K562 (cell line): Measurements from ENCODE around the gene APOL3. TPM values are rescaled to one million over a fixed set of nuclear protein-coding genes. Genes with fewer than 3 reads are reported as not detected.

ENCODE experiments used
- ATAC-seq: fragments of 200-7000 bp; cut with Tn5 transposase; 3 replicates; pipeline ENCODE4 v1.9.1; 2020; ENCODE audit warnings: moderate library complexity
- BruUV-seq: library from RNA; stranded (reverse); fragments of 400-500 nt; replicated peaks from 2 replicates; lab custom pipeline; 2021; lab: Mats Ljungman, UMichigan
- CTCF ChIA-PET: fragments of 300-600 bp; formaldehyde crosslinking; extraction: SDS; loops from one replicate; lab custom pipeline; 2021; ENCODE audit warnings: low intra/inter-chr PET ratio; lab: Yijun Ruan, JAX
- POLR2A ChIA-PET: fragments of 300-600, 350-650 bp; sonication (Branson Sonifier 250); formaldehyde crosslinking; extraction: SDS; loops from one replicate; lab custom pipeline; 2021; ENCODE audit warnings: antibody characterized with exemption, inconsistent platforms; lab: Yijun Ruan, JAX
- DNase-seq, 4 experiments: peaks; one replicate each; pipeline versions ENCODE4 v3.0.0 to v3.0.0-alpha.2; 2011 to 2018; ENCODE audit warnings: low spot score in 3 of 4, mixed read lengths in 3 of 4; ENCODE audit errors: extremely low read depth in 1 of 4
- FAIRE-seq: peaks from 2 replicates; lab custom pipeline; 2011; peaks lifted over from hg19 to GRCh38; lab: Jason Lieb, UNC
- H2AFZ ChIP-seq: 2 replicates; pipeline ENCODE4 v1.6.0; 2011; ENCODE audit warnings: low read depth, low read length, control low read depth, inconsistent platforms
- H3K27ac ChIP-seq: fragments of 200-600 bp; 3 replicates; pipeline ENCODE4 v1.8.0; 2011; ENCODE audit warnings: low read depth, mild to moderate bottlenecking, control low read depth, inconsistent platforms, low read length, moderate library complexity, mixed read lengths; ENCODE audit errors: extremely low read depth
- H3K27me3 ChIP-seq, 2 experiments: fragments of 300-600 bp in 1 of 2; 2 replicates in 1 of 2; 3 replicates in 1 of 2; pipeline versions ENCODE4 v1.6.0 to v1.8.0; 2011; ENCODE audit warnings: inconsistent platforms in 2 of 2, low read length in 2 of 2, mild to moderate bottlenecking in 1 of 2, mixed read lengths in 1 of 2, moderate library complexity in 1 of 2; ENCODE audit not compliant: control insufficient read depth in 2 of 2, insufficient read depth in 2 of 2
- H3K36me3 ChIP-seq: fragments of 300-600 bp; 3 replicates; pipeline ENCODE4 v1.8.0; 2011; ENCODE audit warnings: mild to moderate bottlenecking, low read length, inconsistent platforms; ENCODE audit not compliant: control insufficient read depth, insufficient read depth
- H3K4me1 ChIP-seq, 2 experiments: fragments of 200-600 bp in 1 of 2; replicated peaks in 1 of 2; 2 replicates in 1 of 2; 3 replicates in 1 of 2; pipeline versions ENCODE4 v1.5.1 to v1.8.0; 2011; ENCODE audit warnings: inconsistent platforms in 2 of 2, low read length in 2 of 2, mild to moderate bottlenecking in 1 of 2, mixed read lengths in 1 of 2, moderate library complexity in 1 of 2; ENCODE audit not compliant: control insufficient read depth in 2 of 2, insufficient read depth in 2 of 2
- H3K4me2 ChIP-seq: 2 replicates; pipeline ENCODE4 v1.6.1; 2011; ENCODE audit warnings: low read length, control low read depth, inconsistent platforms, mixed read lengths; ENCODE audit not compliant: insufficient read depth
- H3K4me3 ChIP-seq: fragments of 200-600 bp; sonication (generic), shearing (Covaris generic); 2 replicates; pipeline ENCODE4 v1.5.1; 2016; ENCODE audit warnings: control low read depth, inconsistent platforms
- H3K79me2 ChIP-seq: fragments of 200-600 bp; 3 replicates; pipeline ENCODE4 v1.8.0; 2011; ENCODE audit warnings: low read length, inconsistent platforms; ENCODE audit not compliant: control insufficient read depth, insufficient read depth
- H3K9ac ChIP-seq, 2 experiments: 2 replicates each; pipeline versions ENCODE4 v1.6.0 to v1.6.1; 2011; ENCODE audit warnings: low read depth in 2 of 2, low read length in 2 of 2, control low read depth in 1 of 2, inconsistent platforms in 1 of 2, mild to moderate bottlenecking in 1 of 2, mixed read lengths in 1 of 2; ENCODE audit not compliant: insufficient read depth in 1 of 2
- H3K9me1 ChIP-seq: one replicate; pipeline ENCODE4 v1.6.0; 2011; ENCODE audit warnings: inconsistent platforms, mild to moderate bottlenecking, low read length, moderate library complexity; ENCODE audit not compliant: control insufficient read depth, insufficient read depth
- H3K9me3 ChIP-seq: replicated peaks from 2 replicates; pipeline ENCODE4 v1.5.1; 2011; ENCODE audit warnings: low read depth, low read length, inconsistent platforms; ENCODE audit not compliant: control insufficient read depth, insufficient read depth
- H4K20me1 ChIP-seq: replicated peaks from 2 replicates; pipeline ENCODE4 v1.6.1; 2011; ENCODE audit warnings: low read length, inconsistent platforms, mixed read lengths; ENCODE audit not compliant: control insufficient read depth, insufficient read depth
- ATF1 ChIP-seq, 2 experiments: fragments of 450-650 bp in 1 of 2; IDR thresholded peaks; 2 replicates each; pipeline ENCODE4 v1.6.1; 2016; ENCODE audit warnings: missing compliant biosample characterization in 1 of 2, missing genetic modification characterization in 1 of 2
- ATF7 ChIP-seq: fragments of 450-650 bp; IDR thresholded peaks from 2 replicates; pipeline ENCODE4 v1.7.1; 2014; ENCODE audit warnings: mild to moderate bottlenecking, moderate library complexity
- FOXJ3 ChIP-seq: sonication (generic); formaldehyde crosslinking; IDR thresholded peaks from 2 replicates; pipeline ENCODE4 v1.4.0; 2020; ENCODE audit warnings: mild to moderate bottlenecking, missing genetic modification reagents
- SNRNP70 ChIP-seq: fragments of 200-400 bp; formaldehyde crosslinking; optimal IDR thresholded peaks from 2 replicates; pipeline ENCODE3; 2017; ENCODE audit warnings: low read depth, low read length
- WGBS: fragments of 100-300 bp; shearing (Covaris generic); methylation state at CpG from one replicate; pipeline ENCODE4 v1.1.6; 2016; ENCODE audit warnings: low coverage, mixed read lengths; ENCODE audit not compliant: insufficient coverage; ENCODE audit errors: missing lambda C conversion rate; 5-methylcytosine and 5-hydroxymethylcytosine counted together
- in situ Hi-C: fragments of 300-500 bp; cut with MboI; formaldehyde crosslinking; loops from 4 replicates; pipeline ENCODE4 v1.15.0; 2018; ENCODE audit warnings: inconsistent platforms, mixed read lengths
- intact Hi-C: fragments of 100-400 bp; cut with micrococcal nuclease; formaldehyde crosslinking; loops from 2 replicates; pipeline ENCODE4 v1.14.2; 2022
- polyA plus RNA-seq, 8 experiments: library from polyadenylated mRNA; depleted of rRNA in 4 of 8; stranded (reverse) in 5 of 8; unstranded in 3 of 8; fragments of >200 nt; fragmentation: Nextera tagmentation in 2 of 8; fragmentation: Illumina TruSeq in 1 of 8; extraction: Ambion mirVana in 2 of 8; extraction: Trizol in 1 of 8; gene quantifications; 2 replicates each; pipeline versions ENCODE4 v1.2.1 to v1.2.3, GENCODE V29; 2011 to 2014; ENCODE audit warnings: inconsistent platforms in 1 of 8, missing spikeins in 1 of 8
- total RNA-seq, 7 experiments: library from RNA; depleted of rRNA in 6 of 7; stranded (reverse); fragments of >200 nt in 6 of 7; fragmentation: Illumina TruSeq in 2 of 7; extraction: Trizol in 2 of 7; gene quantifications; 2 replicates each; pipeline versions ENCODE4 v1.2.1 to v1.2.3, GENCODE V29; 2011 to 2021; ENCODE audit warnings: low replicate concordance in 1 of 7
- TF ChIP-seq, protein P1 (sequence below), 2 experiments: fragments of 450-650 bp in 1 of 2; sonication (generic) in 1 of 2; formaldehyde crosslinking in 1 of 2; IDR thresholded peaks in 1 of 2; conservative IDR thresholded peaks in 1 of 2; 2 replicates each; pipeline versions ENCODE4 v1.6.1 to v1.8.1; 2016 to 2023; ENCODE audit warnings: mild to moderate bottlenecking in 2 of 2, moderate library complexity in 2 of 2, inconsistent platforms in 1 of 2, missing genetic modification reagents in 1 of 2
- TF ChIP-seq, protein P2 (sequence below): fragments of 450-650 bp; formaldehyde crosslinking; IDR thresholded peaks from 2 replicates; pipeline ENCODE4 v1.4.0; 2020; ENCODE audit warnings: mild to moderate bottlenecking, moderate library complexity

The APOL3 gene
- total and polyA plus RNA-seq, 9 of the 15 experiments (the other 6 are each of a cell fraction or from before 2014, with no cell fraction given), result 0.25 to 1.1 (median 0.56) TPM; not detected in 1

DNA sequence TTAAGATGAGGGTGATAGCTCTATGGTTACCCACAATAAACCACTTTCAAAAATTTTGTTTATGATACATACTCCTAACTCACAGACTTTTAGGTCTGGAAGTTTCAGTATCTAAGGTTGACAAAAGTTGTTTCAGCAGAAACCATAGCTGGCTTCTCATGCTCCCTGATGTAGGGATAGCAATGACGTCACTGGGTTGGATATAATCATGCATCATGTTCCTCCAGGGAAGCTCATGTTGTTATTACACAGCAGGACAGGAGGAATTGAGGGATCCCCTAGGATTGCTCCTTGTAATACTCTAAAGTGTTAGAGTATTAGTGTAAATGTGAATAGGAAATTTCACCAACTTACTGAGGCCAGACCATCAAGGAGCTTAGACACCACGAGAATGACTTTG, 23.6 kb downstream of the APOL3 start:
- intact Hi-C loops (no loop called here), in situ Hi-C loops (no loop called here)
- H3K27me3 ChIP-seq, result peaks cover 10 to 45% of the 10 kb centered on the region in 2 experiments; a peak in 3 of 5 replicates
- POLR2A ChIA-PET, result interaction anchor here (0.8 to 1.1 kb wide), 2 partner anchors 65 to 211 kb away, joined by 3 read pairs; no protein-coding TSS in a partner anchor
- no peak for FAIRE-seq
- CTCF ChIA-PET, result no interaction called here
- H3K4me1 ChIP-seq, result no peaks in the 10 kb centered on the region; a peak in 1 of 5 replicates
- no peaks in the 10 kb centered on the region for H3K9me1 ChIP-seq
- H3K4me2 ChIP-seq, result no peak overlapping the region
- H3K4me3 ChIP-seq, result no peak overlapping the region
- H3K9ac ChIP-seq, result no peak overlapping the region
- TF ChIP-seq SNRNP70, result no peak
- TF ChIP-seq, protein P1, sequence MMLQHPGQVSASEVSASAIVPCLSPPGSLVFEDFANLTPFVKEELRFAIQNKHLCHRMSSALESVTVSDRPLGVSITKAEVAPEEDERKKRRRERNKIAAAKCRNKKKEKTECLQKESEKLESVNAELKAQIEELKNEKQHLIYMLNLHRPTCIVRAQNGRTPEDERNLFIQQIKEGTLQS (IDR thresholded peaks at IDR 0.05), result peak; percentile 59
- TF ChIP-seq, protein P1 (CRISPR knock-in tag; conservative IDR thresholded peaks at IDR 0.05), result no peak
- TF ChIP-seq ATF1 (CRISPR knock-in tag; IDR thresholded peaks at IDR 0.05), result no peak
- TF ChIP-seq ATF1 (tag; IDR thresholded peaks at IDR 0.05), result peak; percentile 42; the same call in 1 of the 2 replicates
- TF ChIP-seq, protein P2, sequence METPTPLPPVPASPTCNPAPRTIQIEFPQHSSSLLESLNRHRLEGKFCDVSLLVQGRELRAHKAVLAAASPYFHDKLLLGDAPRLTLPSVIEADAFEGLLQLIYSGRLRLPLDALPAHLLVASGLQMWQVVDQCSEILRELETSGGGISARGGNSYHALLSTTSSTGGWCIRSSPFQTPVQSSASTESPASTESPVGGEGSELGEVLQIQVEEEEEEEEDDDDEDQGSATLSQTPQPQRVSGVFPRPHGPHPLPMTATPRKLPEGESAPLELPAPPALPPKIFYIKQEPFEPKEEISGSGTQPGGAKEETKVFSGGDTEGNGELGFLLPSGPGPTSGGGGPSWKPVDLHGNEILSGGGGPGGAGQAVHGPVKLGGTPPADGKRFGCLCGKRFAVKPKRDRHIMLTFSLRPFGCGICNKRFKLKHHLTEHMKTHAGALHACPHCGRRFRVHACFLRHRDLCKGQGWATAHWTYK (CRISPR knock-in tag), result no peak
- TF ChIP-seq ATF7, result peak; percentile 84
- no peak for TF ChIP-seq FOXJ3 (CRISPR knock-in tag)
- no peak overlapping the region for H2AFZ ChIP-seq
- no peaks in the 10 kb centered on the region for H3K9me3 ChIP-seq
- H3K27ac ChIP-seq, result no peak overlapping the region
- no peaks in the 10 kb centered on the region for H3K36me3 ChIP-seq
- BruUV-seq, result no TSS peak
- no peaks in the 10 kb centered on the region for H4K20me1 ChIP-seq
- WGBS, result 0% methylated on average over 2 of the region's 2 CpGs
- ATAC-seq, result no peak
- DNase-seq, result no peak
- H3K79me2 ChIP-seq, result no peaks in the 10 kb centered on the region
